A204.1 (cell line): ENCODE data around the gene ESYT1.
"Not testable (repeated sequence)": the region's sequence is repeated elsewhere in the genome, so short reads cannot be mapped to it uniquely, and the experiment has no call there.

ENCODE experiments used
- FAIRE-seq: peaks from 2 replicates; lab custom pipeline; 2012; peaks lifted over from hg19 to GRCh38; lab: Jason Lieb, UNC

Gene ESYT1

GRCh38 chr12:56103823-56104108, 24.3 kb upstream of the ESYT1 start:
- FAIRE-seq = no peak

GRCh38 chr12:56104109-56104814, 23.8 kb upstream of the ESYT1 start, which contains the start of gene PA2G4:
Gene PA2G4 (plus strand): TSS chr12:56104559. CDS start chr12:56104738, 179 bp downstream.
- FAIRE-seq = peak; percentile 96

DNA sequence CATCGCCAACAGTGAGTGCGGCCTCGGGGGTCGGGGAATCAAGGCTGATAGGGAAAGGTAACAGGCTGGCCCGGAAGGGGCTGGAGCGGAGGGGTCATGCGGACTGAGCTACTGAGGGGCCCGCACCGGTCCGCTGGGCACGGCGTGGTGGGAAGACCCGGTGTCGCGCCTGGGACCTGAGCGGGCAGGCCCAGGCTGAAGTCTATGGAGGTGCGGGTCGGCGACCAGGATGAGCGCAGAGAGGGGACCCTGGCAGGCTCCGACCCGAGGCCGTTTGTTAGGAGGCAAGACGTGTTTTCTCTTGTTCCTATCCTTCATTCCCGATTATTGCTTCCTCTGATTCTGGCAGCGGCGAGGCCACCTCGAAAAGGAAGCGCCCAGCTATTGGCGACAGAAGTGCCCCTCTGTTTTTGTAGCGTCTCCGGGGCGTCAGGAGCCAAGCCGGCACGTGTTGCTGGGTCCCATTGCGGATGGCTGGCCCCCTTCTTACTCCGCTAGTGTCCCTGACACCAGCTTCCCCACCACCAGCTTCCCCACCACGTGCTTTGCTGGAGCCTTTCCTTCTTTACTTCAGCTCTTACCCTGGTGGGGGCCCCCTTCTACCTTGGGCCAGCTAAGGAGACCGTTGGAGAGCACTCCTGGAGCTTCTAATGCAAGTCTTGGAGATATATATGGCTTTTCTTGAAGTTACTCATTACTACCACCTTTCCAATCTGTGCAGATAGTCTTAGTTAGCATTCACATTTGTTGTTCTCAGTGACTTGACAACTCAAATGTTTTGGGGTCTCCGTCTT, 23.1 kb upstream of the ESYT1 start:
- no peak for FAIRE-seq

- no peak for FAIRE-seq
Observed at GRCh38 chr12:56105609-56105902, 22.5 kb upstream of the ESYT1 start.

GRCh38 chr12:56107242-56107641, 20.8 kb upstream of the ESYT1 start:
- no peak for FAIRE-seq

GRCh38 chr12:56110571-56110970, 17.5 kb upstream of the ESYT1 start:
- FAIRE-seq = no peak

DNA sequence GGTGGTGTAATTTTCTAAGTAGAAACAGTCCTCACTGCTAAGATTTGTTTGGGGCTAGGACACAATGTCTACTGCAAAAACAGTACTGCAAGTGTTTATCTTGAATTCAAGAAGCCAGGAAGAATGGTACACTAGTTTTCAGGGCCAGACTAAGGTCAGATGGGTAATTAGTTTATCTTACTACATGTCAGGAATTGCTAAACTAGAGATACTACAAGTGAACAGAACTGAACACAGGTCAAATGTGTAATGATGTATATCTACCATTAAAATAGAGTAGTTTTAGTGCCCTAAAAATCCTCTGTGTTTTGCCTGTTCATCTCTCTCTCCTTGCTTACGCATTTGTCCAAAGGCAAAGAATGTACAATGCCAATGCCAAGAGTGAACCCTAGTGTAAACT, 14.0 kb upstream of the ESYT1 start:
- FAIRE-seq = no peak

DNA sequence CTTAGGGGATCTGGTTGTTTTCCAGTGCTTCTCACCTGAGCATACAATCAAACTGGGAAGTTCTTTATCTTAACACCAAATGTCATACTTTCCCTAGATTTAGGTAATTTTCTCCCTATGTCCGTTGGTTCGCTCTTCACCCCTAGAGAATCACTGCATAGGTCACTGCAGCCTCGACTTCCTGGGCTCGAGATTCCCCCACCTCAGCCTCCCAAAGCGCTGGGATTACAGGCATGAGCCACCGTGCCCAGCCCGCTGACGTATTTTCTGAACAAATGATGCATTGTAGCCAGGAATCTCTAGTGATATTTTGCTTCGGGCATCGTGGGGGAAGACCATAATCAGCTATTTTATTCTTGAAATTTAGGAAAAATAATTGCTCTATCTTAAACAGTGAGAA, 12.7 kb upstream of the ESYT1 start:
- no peak for FAIRE-seq

DNA sequence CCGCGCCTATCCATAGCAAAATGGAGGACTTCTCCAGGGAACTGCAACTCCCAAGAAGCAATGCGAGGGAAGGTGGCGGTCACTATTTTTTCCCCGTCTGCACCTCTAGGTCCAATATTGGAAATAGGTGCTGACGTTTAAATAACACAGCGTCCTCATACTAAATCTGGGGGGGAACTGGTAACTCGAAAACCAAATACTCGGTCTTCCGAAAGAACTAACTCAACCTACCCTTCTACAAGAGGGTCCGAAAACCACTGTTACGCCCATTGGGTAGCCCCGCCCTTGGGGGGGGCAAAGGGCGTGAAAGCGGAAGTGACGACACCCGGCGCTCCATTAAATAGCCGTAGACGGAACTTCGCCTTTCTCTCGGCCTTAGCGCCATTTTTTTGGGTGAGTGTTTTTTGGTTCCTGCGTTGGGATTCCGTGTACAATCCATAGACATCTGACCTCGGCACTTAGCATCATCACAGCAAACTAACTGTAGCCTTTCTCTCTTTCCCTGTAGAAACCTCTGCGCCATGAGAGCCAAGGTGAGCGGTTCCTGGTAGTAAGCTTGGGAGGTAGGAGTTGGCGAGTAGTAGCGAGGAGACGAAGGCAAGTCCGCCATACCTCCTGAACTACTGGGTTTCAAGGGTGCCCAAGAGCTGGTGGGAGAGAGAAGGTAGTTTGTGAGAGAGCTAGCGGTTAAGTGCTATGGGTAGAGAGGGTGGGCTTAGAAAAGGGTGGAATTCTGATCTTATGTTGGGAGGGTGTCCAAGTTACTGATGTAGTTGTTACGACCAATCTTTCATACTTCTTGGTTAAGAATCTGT, 11.6 kb upstream of the ESYT1 start, which contains the start of gene RPL41:
Gene RPL41, plus strand, starts transcription at position 367 of the 815 bp plus-strand sequence.
- peak; percentile 89 for FAIRE-seq

- not testable (repeated sequence) for FAIRE-seq
Observed at GRCh38 chr12:56117082-56117706, 10.9 kb upstream of the ESYT1 start.

- peak; percentile 94 for FAIRE-seq
Observed at GRCh38 chr12:56117778-56118687, 10.0 kb upstream of the ESYT1 start, which contains the start of gene ZC3H10. Gene ZC3H10 (plus strand): TSS chr12:56118266. CDS start chr12:56120563, 2,297 bp downstream.

DNA sequence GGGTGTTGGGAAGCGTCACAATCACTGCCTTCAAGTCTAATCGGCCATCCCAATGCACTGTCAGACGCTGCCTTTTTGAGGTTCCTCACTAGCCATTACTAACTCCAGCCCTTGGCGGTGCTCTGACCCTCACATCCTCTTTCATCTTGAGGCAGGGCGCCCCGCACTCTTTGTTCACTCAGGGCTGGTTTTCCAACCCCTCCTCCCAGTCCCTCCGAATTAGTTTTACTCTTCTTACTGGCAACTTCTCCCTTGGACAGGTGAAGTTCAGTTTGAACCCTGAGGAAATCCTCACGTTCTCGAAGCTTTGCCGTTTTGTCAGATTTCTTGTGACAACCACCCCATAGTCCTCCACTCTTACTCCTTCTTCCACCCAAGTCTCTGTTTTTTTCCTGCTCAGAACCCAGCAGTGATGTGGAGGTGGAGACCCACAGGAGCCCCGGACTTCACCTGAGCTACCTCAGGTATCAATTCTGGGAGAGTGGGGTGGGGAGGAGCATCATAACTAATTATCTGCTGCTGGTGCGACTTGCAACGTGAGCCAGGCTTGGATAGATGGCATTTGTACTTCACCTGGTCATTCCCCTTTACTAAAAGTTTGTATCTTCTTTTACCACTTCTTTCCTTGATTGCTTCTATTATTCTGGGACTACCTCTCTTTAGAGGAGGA, 9.2 kb upstream of the ESYT1 start:
- FAIRE-seq = no peak

DNA sequence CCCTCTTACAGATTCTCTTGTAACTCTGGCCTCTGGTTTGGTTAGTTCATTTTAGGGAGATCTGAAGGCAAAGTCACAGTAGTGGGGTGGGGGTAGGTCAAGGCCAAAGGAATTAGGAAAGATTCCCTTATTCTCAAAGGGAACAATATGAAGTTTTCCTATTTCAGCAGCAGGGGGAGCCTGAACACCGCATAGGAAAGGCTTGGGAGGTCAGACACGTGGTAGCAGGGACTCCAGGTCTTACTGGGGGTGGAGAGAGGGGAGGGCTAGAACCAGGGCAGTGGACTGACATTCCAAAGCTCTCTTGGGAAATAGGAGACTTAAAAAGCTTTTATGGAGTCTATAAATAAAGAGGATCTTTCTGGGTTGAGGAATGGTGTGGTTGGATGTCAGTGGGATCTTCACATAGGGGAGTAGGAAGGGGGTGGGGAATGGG, 8.7 kb upstream of the ESYT1 start:
- FAIRE-seq = peak; percentile 58

DNA sequence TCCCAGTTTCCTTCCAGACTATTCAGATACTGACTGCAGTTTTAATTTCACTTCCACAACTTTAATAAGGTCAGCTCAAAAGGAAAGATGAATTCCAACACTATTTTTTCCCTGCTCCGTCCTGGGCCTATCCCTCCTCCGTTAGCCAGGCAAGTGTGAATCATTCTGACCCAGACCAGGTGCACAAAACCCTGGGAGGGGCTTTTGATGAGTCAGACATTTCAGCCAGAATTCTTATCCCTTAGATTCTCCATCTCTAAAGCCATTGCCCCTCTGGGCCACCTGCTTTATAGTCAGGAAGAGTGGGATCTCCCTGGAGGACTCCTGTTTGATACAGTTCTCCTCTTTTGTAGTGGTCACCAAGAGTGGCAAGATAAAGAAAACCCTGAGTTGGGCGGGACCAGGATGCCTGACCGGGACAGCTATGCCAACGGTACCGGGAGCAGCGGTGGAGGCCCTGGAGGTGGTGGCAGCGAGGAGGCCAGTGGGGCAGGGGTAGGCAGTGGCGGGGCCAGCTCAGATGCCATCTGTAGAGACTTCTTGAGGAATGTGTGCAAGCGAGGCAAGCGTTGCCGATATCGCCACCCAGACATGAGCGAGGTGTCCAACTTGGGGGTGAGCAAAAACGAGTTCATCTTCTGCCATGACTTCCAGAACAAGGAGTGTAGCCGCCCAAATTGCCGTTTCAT, 7.8 kb upstream of the ESYT1 start:
- FAIRE-seq = no peak

- FAIRE-seq = no peak
Observed at GRCh38 chr12:56121204-56121870, 6.7 kb upstream of the ESYT1 start.

- no peak for FAIRE-seq
Observed at GRCh38 chr12:56122637-56123036, 5.4 kb upstream of the ESYT1 start.

DNA sequence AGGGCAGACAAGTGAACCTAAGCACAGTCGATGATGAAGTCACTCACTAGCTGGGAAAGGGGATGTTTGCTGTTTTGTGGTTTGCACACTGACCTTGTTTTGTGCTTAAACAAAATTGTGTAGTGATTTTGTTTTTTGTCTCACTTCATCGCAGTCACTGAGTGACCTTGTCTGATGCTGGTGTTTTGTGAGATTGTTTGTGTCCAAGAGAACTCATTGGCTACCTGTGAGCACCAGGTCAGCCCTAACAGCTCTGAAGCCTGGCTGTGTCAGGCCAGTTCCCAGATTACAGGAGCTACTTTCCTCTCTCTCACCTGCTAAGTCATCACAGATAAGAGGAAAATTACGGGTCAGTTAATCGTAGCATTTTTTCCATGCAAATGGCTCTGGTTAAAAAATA, 3.9 kb upstream of the ESYT1 start:
- no peak for FAIRE-seq

GRCh38 chr12:56126732-56127239, 1.3 kb upstream of the ESYT1 start:
- no peak for FAIRE-seq

GRCh38 chr12:56127485-56127887, 581 bp upstream of the ESYT1 start:
- no peak for FAIRE-seq
